ENCODE results near the gene SETBP1. TPM values are rescaled to one million over a fixed set of nuclear protein-coding genes. Genes with fewer than 3 reads are reported as not detected.
"Not testable (repeated sequence)": the region's sequence is repeated elsewhere in the genome, so short reads cannot be mapped to it uniquely, and the experiment has no call there.

SETBP1 gene
- total and polyA plus RNA-seq, 7 experiments from 2014 or later = 0.08 to 12.5 (median 2.5) TPM; not detected in 2

DNA sequence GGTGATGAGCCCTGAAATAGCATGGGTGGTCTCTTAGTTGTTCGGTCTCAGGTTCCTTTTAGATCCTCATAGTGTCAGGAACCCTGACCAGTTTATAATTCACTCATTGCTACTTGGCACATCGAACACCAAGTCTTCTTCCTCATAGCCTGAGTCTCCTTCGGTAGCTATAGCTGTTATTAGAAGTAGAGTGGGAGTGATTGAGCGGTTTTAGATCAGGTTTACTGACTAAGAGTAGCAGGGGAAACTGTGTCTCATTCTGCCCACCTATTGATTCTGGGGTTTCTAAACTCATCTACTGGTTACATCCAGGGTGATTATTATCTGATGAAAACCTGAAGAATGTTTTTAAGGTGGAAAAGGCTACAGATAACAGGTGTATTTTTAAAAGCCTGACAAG lies 114.6 kb downstream of the SETBP1 start:
- CTCF ChIA-PET = no interaction called here
- intact Hi-C loops (cut with micrococcal nuclease) = loop anchor here in 1 of 2 donors (5.0 kb wide), 1 partner anchor 118 kb away; no protein-coding TSS in a partner anchor

DNA sequence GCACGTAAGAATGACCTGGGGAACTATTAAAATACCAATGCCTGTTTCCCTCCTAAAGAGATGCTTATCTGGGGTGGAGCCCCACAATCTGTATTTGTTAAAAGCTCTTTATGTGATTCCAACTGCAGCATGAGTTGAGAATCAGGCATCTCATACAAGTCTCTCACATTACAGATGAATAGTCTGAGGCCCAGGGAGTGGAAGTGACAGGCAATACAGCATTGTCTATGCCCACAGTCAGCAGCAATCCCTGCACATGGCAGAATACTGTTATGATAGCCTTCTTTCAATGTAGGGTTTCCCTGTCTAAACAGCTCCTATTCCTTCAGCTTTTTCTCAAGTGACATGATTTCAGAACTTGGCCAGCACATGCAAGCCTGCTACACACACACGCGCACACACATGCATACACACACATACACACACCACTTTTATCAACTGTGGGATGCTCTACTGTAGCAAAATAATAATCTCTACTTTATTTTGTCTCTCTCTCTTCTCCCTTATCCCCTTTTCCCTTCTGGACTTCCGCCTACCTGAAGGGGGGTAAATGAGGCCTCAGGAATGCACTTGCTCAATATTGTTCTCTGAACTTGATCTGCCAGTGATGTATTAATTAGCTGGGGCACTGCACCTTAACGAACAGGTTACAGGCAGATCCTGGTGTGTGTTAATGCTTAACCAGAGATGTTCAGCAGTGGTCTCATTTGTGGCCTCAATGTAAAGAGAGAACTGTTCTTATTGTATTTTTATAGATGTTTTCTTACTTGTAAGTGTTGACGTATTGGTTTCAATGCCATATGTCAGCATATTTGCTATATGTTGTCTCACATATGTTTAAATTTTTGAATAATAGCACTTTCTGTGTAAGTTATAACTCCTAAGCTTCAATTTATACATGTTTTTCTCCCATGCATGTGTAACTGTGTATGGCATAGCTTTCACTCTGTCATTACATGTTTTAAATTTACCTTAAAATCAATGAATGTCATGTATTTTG lies 116.0 kb downstream of the SETBP1 start:
- Histone ChIP-seq H3K9me3 (ENCODE audit: control insufficient read depth in 2 of 3, low read length in 3 of 3) (no peaks in the 10 kb centered on the region), H3K27me3 (ENCODE audit: control insufficient read depth in 2 of 2, insufficient read depth in 2 of 2, low read length in 2 of 2) (no peaks in the 10 kb centered on the region), H3K4me1 (ENCODE audit: control insufficient read depth in 2 of 2, insufficient read depth in 2 of 2, low read length in 2 of 2) (peaks cover 0 to 9% of the 10 kb centered on the region in 2 donors), H3K27ac (ENCODE audit: low read depth, low read length) (no peak overlapping the region), H3K4me3 (ENCODE audit: low read length) (no peak overlapping the region), H3K36me3 (ENCODE audit: control insufficient read depth in 2 of 3, insufficient read depth in 3 of 3, low read length in 3 of 3) (no peaks in the 10 kb centered on the region)
- ChIA-PET CTCF (no interaction called here), POLR2A (no interaction called here)
- Mint-ChIP-seq H3K9me3 (peaks cover 0 to 8% (median 0%) of the 10 kb centered on the region in 11 donors), H3K4me1 (peaks cover 0 to 28% (median 0%) of the 10 kb centered on the region in 7 donors), H3K27ac (no peak overlapping the region), H3K36me3 (peaks cover 0 to 12% (median 0%) of the 10 kb centered on the region in 5 donors), H3K4me3 (no peak overlapping the region), H3K27me3 (peaks cover 0 to 11% (median 0%) of the 10 kb centered on the region in 5 donors)
- DNase-seq (no peak), ATAC-seq (no peak)
- intact Hi-C loops (cut with micrococcal nuclease) = loop anchor here in 1 of 2 donors (5.0 kb wide), 1 partner anchor 119 kb away; no protein-coding TSS in a partner anchor

More for the DNA sequence above, 114.6 kb downstream of the SETBP1 start:
- Histone ChIP-seq H3K27ac (ENCODE audit: low read depth, low read length) (no peak overlapping the region), H3K9me3 (ENCODE audit: control insufficient read depth in 2 of 3, low read length in 3 of 3) (no peaks in the 10 kb centered on the region), H3K36me3 (ENCODE audit: control insufficient read depth in 2 of 3, insufficient read depth in 3 of 3, low read length in 3 of 3) (no peaks in the 10 kb centered on the region), H3K4me1 (ENCODE audit: control insufficient read depth in 2 of 2, insufficient read depth in 2 of 2, low read length in 2 of 2) (peaks cover 0 to 7% of the 10 kb centered on the region in 2 donors), H3K4me3 (ENCODE audit: low read length) (no peak overlapping the region), H3K27me3 (ENCODE audit: control insufficient read depth in 2 of 2, insufficient read depth in 2 of 2, low read length in 2 of 2) (no peaks in the 10 kb centered on the region)
- H3K4me1 Mint-ChIP-seq = peaks cover 0 to 20% (median 0%) of the 10 kb centered on the region in 7 donors
- DNase-seq (no peak), ATAC-seq (no peak)
- no peak overlapping the region for H3K4me3 Mint-ChIP-seq
- POLR2A ChIA-PET = no interaction called here
- H3K27me3 Mint-ChIP-seq = peaks cover 0 to 17% (median 0%) of the 10 kb centered on the region in 5 donors
- peaks cover 0 to 2% (median 0%) of the 10 kb centered on the region in 5 donors for H3K36me3 Mint-ChIP-seq
- peaks cover 0 to 3% (median 0%) of the 10 kb centered on the region in 11 donors for H3K9me3 Mint-ChIP-seq
- H3K27ac Mint-ChIP-seq = no peak overlapping the region

GRCh38 chr18:44798433-44799048 lies 117.9 kb downstream of the SETBP1 start:
- ATAC-seq (peak; percentile 26), DNase-seq (no peak)
- H3K36me3 ChIP-seq (ENCODE audit: control insufficient read depth in 2 of 3, insufficient read depth in 3 of 3, low read length in 3 of 3) = no peaks in the 10 kb centered on the region
- H3K27ac ChIP-seq (ENCODE audit: low read depth, low read length) = no peak overlapping the region
- intact Hi-C loops (cut with micrococcal nuclease) = loop anchor here in 1 of 2 donors (2.0 to 5.0 kb wide), 3 partner anchors 40 to 121 kb away; no protein-coding TSS in a partner anchor
- H3K4me1 ChIP-seq (ENCODE audit: control insufficient read depth in 2 of 2, insufficient read depth in 2 of 2, low read length in 2 of 2) = peaks cover 0 to 9% of the 10 kb centered on the region in 2 donors
- H3K9me3 ChIP-seq (ENCODE audit: control insufficient read depth in 2 of 3, low read length in 3 of 3) = no peaks in the 10 kb centered on the region
- H3K4me1 Mint-ChIP-seq = peaks cover 0 to 36% (median 0%) of the 10 kb centered on the region in 7 donors
- CTCF ChIA-PET = no interaction called here
- H3K36me3 Mint-ChIP-seq = peaks cover 0 to 18% (median 0%) of the 10 kb centered on the region in 5 donors
- H3K4me3 ChIP-seq (ENCODE audit: low read length) = no peak overlapping the region
- peaks cover 0 to 3% (median 0%) of the 10 kb centered on the region in 5 donors for H3K27me3 Mint-ChIP-seq
- peak overlapping the region in 1 of 10 donors; percentile 7 for H3K4me3 Mint-ChIP-seq
- H3K27ac Mint-ChIP-seq = peak overlapping the region in 1 of 9 donors; percentile 7
- POLR2A ChIA-PET = no interaction called here
- peaks cover 0 to 10% (median 0%) of the 10 kb centered on the region in 11 donors for H3K9me3 Mint-ChIP-seq
- H3K27me3 ChIP-seq (ENCODE audit: control insufficient read depth in 2 of 2, insufficient read depth in 2 of 2, low read length in 2 of 2) = no peaks in the 10 kb centered on the region

- Histone ChIP-seq H3K9me3 (ENCODE audit: control insufficient read depth in 2 of 3, low read length in 3 of 3) (no peaks in the 10 kb centered on the region), H3K27ac (ENCODE audit: low read depth, low read length) (no peak overlapping the region), H3K27me3 (ENCODE audit: control insufficient read depth in 2 of 2, insufficient read depth in 2 of 2, low read length in 2 of 2) (no peaks in the 10 kb centered on the region), H3K4me1 (ENCODE audit: control insufficient read depth in 2 of 2, insufficient read depth in 2 of 2, low read length in 2 of 2) (peaks cover 0 to 9% of the 10 kb centered on the region in 2 donors), H3K4me3 (ENCODE audit: low read length) (no peak overlapping the region), H3K36me3 (ENCODE audit: control insufficient read depth in 2 of 3, insufficient read depth in 3 of 3, low read length in 3 of 3) (no peaks in the 10 kb centered on the region)
- Mint-ChIP-seq H3K36me3 (peaks cover 0 to 18% (median 0%) of the 10 kb centered on the region in 5 donors), H3K9me3 (peaks cover 0 to 10% (median 0%) of the 10 kb centered on the region in 11 donors), H3K4me1 (peaks cover 0 to 40% (median 0%) of the 10 kb centered on the region in 7 donors), H3K27me3 (peaks cover 0 to 3% (median 0%) of the 10 kb centered on the region in 5 donors), H3K4me3 (peak overlapping the region in 1 of 10 donors; percentile 6), H3K27ac (peak overlapping the region in 1 of 9 donors; percentile 61)
- ChIA-PET POLR2A (no interaction called here), CTCF (no interaction called here)
- no peak for ATAC-seq
- intact Hi-C loops (cut with micrococcal nuclease) = loop anchor here in 1 of 2 donors (2.0 to 5.0 kb wide), 3 partner anchors 41 to 122 kb away; no protein-coding TSS in a partner anchor
- DNase-seq = no peak
Observed at GRCh38 chr18:44799382-44799906, 118.8 kb downstream of the SETBP1 start.

DNA sequence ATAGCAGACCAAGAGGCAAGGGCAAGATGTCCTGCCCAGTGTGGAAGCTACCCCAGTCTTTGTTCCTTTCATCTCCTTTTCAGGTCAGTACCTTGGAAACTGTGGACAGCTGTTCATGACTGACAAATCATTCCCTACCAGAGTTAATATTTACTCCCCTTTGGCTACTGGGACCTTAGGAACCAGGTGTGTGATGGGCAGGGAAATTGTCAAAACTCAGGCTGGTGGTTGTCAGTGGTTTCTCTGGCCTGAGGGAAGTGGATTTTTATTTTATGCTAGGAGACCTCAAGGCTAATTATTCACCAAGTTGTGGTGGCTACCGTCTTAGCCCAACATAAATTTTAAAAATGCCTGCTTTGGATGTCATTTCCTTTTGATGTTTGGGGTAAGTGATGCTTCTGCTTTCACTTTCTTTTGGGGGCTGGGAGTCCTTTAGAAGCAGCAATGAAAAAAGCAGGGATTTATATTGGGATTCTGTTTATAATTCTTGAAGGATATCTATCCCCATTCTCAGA lies 119.3 kb downstream of the SETBP1 start:
- peaks cover 0 to 9% of the 10 kb centered on the region in 2 donors for H3K4me1 ChIP-seq (ENCODE audit: control insufficient read depth in 2 of 2, insufficient read depth in 2 of 2, low read length in 2 of 2)
- peaks cover 0 to 18% (median 0%) of the 10 kb centered on the region in 5 donors for H3K36me3 Mint-ChIP-seq
- H3K27me3 Mint-ChIP-seq = peaks cover 0 to 3% (median 0%) of the 10 kb centered on the region in 5 donors
- DNase-seq = no peak
- H3K27me3 ChIP-seq (ENCODE audit: control insufficient read depth in 2 of 2, insufficient read depth in 2 of 2, low read length in 2 of 2) = no peaks in the 10 kb centered on the region
- H3K9me3 ChIP-seq (ENCODE audit: control insufficient read depth in 2 of 3, low read length in 3 of 3) = no peaks in the 10 kb centered on the region
- ATAC-seq = no peak
- H3K4me3 ChIP-seq (ENCODE audit: low read length) = no peak overlapping the region
- H3K9me3 Mint-ChIP-seq = peaks cover 0 to 10% (median 0%) of the 10 kb centered on the region in 11 donors
- intact Hi-C loops (cut with micrococcal nuclease) = loop anchor here in 1 of 2 donors (2.0 to 5.0 kb wide), 3 partner anchors 41 to 123 kb away; no protein-coding TSS in a partner anchor
- no peak overlapping the region for H3K27ac ChIP-seq (ENCODE audit: low read depth, low read length)
- ChIA-PET CTCF (no interaction called here), POLR2A (no interaction called here)
- H3K36me3 ChIP-seq (ENCODE audit: control insufficient read depth in 2 of 3, insufficient read depth in 3 of 3, low read length in 3 of 3) = no peaks in the 10 kb centered on the region
- peak overlapping the region in 1 of 9 donors; percentile 61 for H3K27ac Mint-ChIP-seq
- H3K4me3 Mint-ChIP-seq = peak overlapping the region in 1 of 10 donors; percentile 34
- H3K4me1 Mint-ChIP-seq = peaks cover 0 to 40% (median 0%) of the 10 kb centered on the region in 7 donors

DNA sequence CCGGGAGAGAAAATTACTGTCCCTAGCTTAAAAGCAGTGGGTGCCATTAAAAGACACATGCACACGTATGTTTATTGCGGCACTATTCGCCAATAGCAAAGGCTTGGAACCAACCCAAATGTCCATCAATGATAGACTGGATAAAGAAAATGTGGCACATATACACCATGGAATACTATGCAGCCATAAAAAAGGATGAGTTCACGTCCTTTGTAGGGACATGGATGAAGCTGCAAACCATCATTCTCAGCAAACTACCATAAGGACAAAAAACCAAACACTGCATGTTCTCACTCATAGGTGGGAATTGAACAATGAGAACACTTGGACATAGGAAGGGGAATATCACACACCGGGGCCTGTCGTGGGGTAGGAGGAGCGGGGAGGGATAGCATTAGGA lies 120.1 kb downstream of the SETBP1 start:
- intact Hi-C loops (cut with micrococcal nuclease); H3K4me3 Mint-ChIP-seq; H3K9me3 ChIP-seq (ENCODE audit: control insufficient read depth in 2 of 3, low read length in 3 of 3); H3K27me3 Mint-ChIP-seq; H3K9me3 Mint-ChIP-seq; POLR2A ChIA-PET; H3K27ac Mint-ChIP-seq; H3K4me3 ChIP-seq (ENCODE audit: low read length); ATAC-seq; DNase-seq; H3K27ac ChIP-seq (ENCODE audit: low read depth, low read length); H3K36me3 ChIP-seq (ENCODE audit: control insufficient read depth in 2 of 3, insufficient read depth in 3 of 3, low read length in 3 of 3); CTCF ChIA-PET; H3K27me3 ChIP-seq (ENCODE audit: control insufficient read depth in 2 of 2, insufficient read depth in 2 of 2, low read length in 2 of 2): not testable (repeated sequence)
- H3K4me1 ChIP-seq (ENCODE audit: control insufficient read depth in 2 of 2, insufficient read depth in 2 of 2, low read length in 2 of 2) = peaks cover 0 to 13% of the 10 kb centered on the region in 2 donors
- H3K36me3 Mint-ChIP-seq = peaks cover 0 to 18% (median 0%) of the 10 kb centered on the region in 5 donors
- H3K4me1 Mint-ChIP-seq = peaks cover 0 to 45% (median 0%) of the 10 kb centered on the region in 7 donors
